ENCODE data around the gene PSMC3.

DNA sequence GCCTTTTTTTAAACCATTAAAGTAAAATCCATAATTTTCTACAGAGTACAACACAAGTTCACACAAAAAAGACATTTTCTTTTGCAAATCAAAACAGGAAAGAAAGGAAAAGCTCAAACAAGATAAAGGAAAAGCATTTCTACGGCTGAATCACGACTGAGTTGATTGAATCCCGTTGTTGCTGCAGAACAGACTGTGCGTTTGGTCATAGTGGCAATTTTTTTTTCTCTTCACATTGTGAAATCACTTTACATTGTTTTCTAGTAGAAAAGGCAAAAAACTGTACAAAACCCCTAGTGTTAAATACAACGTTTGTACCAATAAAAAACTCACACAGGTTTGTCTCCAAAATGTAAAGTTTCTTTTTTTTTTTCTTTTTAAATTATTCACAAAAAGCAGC, 40.0 kb upstream of the PSMC3 start:
- TF ChIP-seq, protein P1, sequence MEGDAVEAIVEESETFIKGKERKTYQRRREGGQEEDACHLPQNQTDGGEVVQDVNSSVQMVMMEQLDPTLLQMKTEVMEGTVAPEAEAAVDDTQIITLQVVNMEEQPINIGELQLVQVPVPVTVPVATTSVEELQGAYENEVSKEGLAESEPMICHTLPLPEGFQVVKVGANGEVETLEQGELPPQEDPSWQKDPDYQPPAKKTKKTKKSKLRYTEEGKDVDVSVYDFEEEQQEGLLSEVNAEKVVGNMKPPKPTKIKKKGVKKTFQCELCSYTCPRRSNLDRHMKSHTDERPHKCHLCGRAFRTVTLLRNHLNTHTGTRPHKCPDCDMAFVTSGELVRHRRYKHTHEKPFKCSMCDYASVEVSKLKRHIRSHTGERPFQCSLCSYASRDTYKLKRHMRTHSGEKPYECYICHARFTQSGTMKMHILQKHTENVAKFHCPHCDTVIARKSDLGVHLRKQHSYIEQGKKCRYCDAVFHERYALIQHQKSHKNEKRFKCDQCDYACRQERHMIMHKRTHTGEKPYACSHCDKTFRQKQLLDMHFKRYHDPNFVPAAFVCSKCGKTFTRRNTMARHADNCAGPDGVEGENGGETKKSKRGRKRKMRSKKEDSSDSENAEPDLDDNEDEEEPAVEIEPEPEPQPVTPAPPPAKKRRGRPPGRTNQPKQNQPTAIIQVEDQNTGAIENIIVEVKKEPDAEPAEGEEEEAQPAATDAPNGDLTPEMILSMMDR (IDR thresholded peaks at IDR 0.05; ENCODE audit: low read depth, low read length, poor library complexity, severe bottlenecking) = no peak
- no peak for TF ChIP-seq EZH2phosphoT487 (IDR thresholded peaks at IDR 0.05; ENCODE audit: borderline replicate concordance, low read length)
